ENCODE data around the gene TAS2R41.

- TF ChIP-seq CTCF (IDR thresholded peaks at IDR 0.05) = no peak
- TF ChIP-seq POLR2A (IDR thresholded peaks at IDR 0.05) = no peak
- peak in 1 of 2 donors; percentile 17 for TF ChIP-seq EP300 (IDR thresholded peaks at IDR 0.05)
Measured at GRCh38 chr7:143458263-143458662, 19.4 kb upstream of the TAS2R41 start.
